HEK293 (cell line): Measurements from ENCODE around the gene NIP7.

Source experiments
- CTCF ChIA-PET: fragments of 350-600 bp; formaldehyde crosslinking; extraction: SDS; loops from one replicate; lab custom pipeline; 2021; ENCODE audit warnings: antibody characterized with exemption; lab: Yijun Ruan, JAX
- POLR2A ChIA-PET: fragments of 300-600 bp; formaldehyde crosslinking; extraction: SDS; loops from one replicate; lab custom pipeline; 2020; ENCODE audit warnings: antibody characterized with exemption, inconsistent platforms; lab: Yijun Ruan, JAX
- H3K27ac ChIP-seq: fragments of 200-500 bp; sonication (Bioruptor generic); 2 replicates; pipeline ENCODE4 v1.5.1; 2014; ENCODE audit warnings: low read depth, low read length, control low read depth, inconsistent platforms; ENCODE audit errors: extremely low read depth
- H3K36me3 ChIP-seq, 2 experiments: fragments of 200-500 bp in 1 of 2; sonication (Bioruptor generic) in 1 of 2; 1 replicate in 1 of 2; 2 replicates in 1 of 2; pipeline ENCODE4 v1.5.1; 2014 to 2017; ENCODE audit warnings: inconsistent platforms in 2 of 2, low read length in 2 of 2; ENCODE audit not compliant: control insufficient read depth in 2 of 2, insufficient read depth in 1 of 2
- H3K4me1 ChIP-seq: fragments of 200-500 bp; sonication (Bioruptor generic); 2 replicates; pipeline ENCODE4 v1.5.1; 2014; ENCODE audit warnings: mild to moderate bottlenecking, low read length, inconsistent platforms; ENCODE audit not compliant: control insufficient read depth, insufficient read depth
- H3K4me3 ChIP-seq: 2 replicates; pipeline ENCODE4 v1.5.1; 2011; ENCODE audit warnings: low read depth, mild to moderate bottlenecking, control low read depth, low read length, moderate library complexity
- H3K9me3 ChIP-seq: fragments of 200-500 bp; sonication (Bioruptor generic); 2 replicates; pipeline ENCODE4 v1.5.1; 2014; ENCODE audit warnings: low read depth, low read length, inconsistent platforms; ENCODE audit not compliant: control insufficient read depth, insufficient read depth
- SCRT2 ChIP-seq: fragments of 450-650 bp; formaldehyde crosslinking; IDR thresholded peaks from 2 replicates; pipeline ENCODE4 v1.5.1; 2016; ENCODE audit warnings: missing biosample characterization, missing genetic modification characterization
- SP2 ChIP-seq: fragments of 450-650 bp; formaldehyde crosslinking; IDR thresholded peaks from 2 replicates; pipeline ENCODE4 v1.5.1; 2016; ENCODE audit warnings: missing biosample characterization, missing genetic modification characterization
- ZFP69B ChIP-seq: fragments of 450-650 bp; formaldehyde crosslinking; IDR thresholded peaks from 2 replicates; pipeline ENCODE4 v1.5.1; 2016; ENCODE audit warnings: missing biosample characterization, missing genetic modification characterization
- ZNF114 ChIP-seq: fragments of 450-650 bp; formaldehyde crosslinking; IDR thresholded peaks from 2 replicates; pipeline ENCODE4 v1.5.0; 2017; ENCODE audit warnings: missing biosample characterization, missing genetic modification characterization
- ZNF138 ChIP-seq: fragments of 450-650 bp; formaldehyde crosslinking; IDR thresholded peaks from 2 replicates; pipeline ENCODE4 v1.5.1; 2016; ENCODE audit warnings: missing biosample characterization, missing genetic modification characterization, borderline replicate concordance
- ZNF140 ChIP-seq: fragments of 450-650 bp; formaldehyde crosslinking; IDR thresholded peaks from 2 replicates; pipeline ENCODE4 v1.5.1; 2016; ENCODE audit warnings: missing biosample characterization, missing genetic modification characterization
- ZNF146 ChIP-seq: fragments of 450-650 bp; formaldehyde crosslinking; IDR thresholded peaks from 2 replicates; pipeline ENCODE4 v1.5.1; 2016; ENCODE audit warnings: missing biosample characterization, missing genetic modification characterization
- ZNF169 ChIP-seq: fragments of 450-650 bp; formaldehyde crosslinking; IDR thresholded peaks from 2 replicates; pipeline ENCODE4 v1.5.1; 2016; ENCODE audit warnings: missing biosample characterization, missing genetic modification characterization
- ZNF211 ChIP-seq: fragments of 450-650 bp; formaldehyde crosslinking; IDR thresholded peaks from 2 replicates; pipeline ENCODE4 v1.5.1; 2016; ENCODE audit warnings: low read depth, missing biosample characterization, missing genetic modification characterization
- ZNF239 ChIP-seq: fragments of 450-650 bp; formaldehyde crosslinking; IDR thresholded peaks from 2 replicates; pipeline ENCODE4 v1.5.1; 2016; ENCODE audit warnings: missing biosample characterization, missing genetic modification characterization
- ZNF48 ChIP-seq: fragments of 450-650 bp; formaldehyde crosslinking; IDR thresholded peaks from 2 replicates; pipeline ENCODE4 v1.5.1; 2016; ENCODE audit warnings: missing biosample characterization, missing genetic modification characterization
- ZNF501 ChIP-seq: fragments of 450-650 bp; formaldehyde crosslinking; IDR thresholded peaks from 2 replicates; pipeline ENCODE4 v1.5.1; 2016; ENCODE audit warnings: missing biosample characterization, missing genetic modification characterization
- ZNF514 ChIP-seq: fragments of 450-650 bp; formaldehyde crosslinking; IDR thresholded peaks from 2 replicates; pipeline ENCODE4 v1.5.1; 2016; ENCODE audit warnings: missing biosample characterization, missing genetic modification characterization
- ZSCAN5A ChIP-seq: fragments of 450-650 bp; formaldehyde crosslinking; IDR thresholded peaks from 2 replicates; pipeline ENCODE4 v1.5.1; 2016; ENCODE audit warnings: missing biosample characterization, missing genetic modification characterization

NIP7 gene

GRCh38 chr16:69384974-69385373, 45.4 kb downstream of the NIP7 start:
- H3K4me3 ChIP-seq = peak overlapping the region; percentile 81
- no peaks in the 10 kb centered on the region for H3K4me1 ChIP-seq
- no peaks in the 10 kb centered on the region for H3K9me3 ChIP-seq
- H3K27ac ChIP-seq = peak overlapping the region; percentile 91
- CTCF ChIA-PET = interaction anchor here (0.5 to 1.1 kb wide), 2 partner anchors 8 to 11 kb away, joined by 3 to 5 read pairs; no protein-coding TSS in a partner anchor
- TF ChIP-seq SCRT2 (tag by site-specific recombination) = peak; percentile 56
- no peak for TF ChIP-seq ZNF514 (tag by site-specific recombination)
- no peak for TF ChIP-seq ZNF140 (tag by site-specific recombination)
- H3K36me3 ChIP-seq = peaks cover 23 to 41% of the 10 kb centered on the region in 2 experiments
- POLR2A ChIA-PET = interaction anchor here (0.6 kb wide), 1 partner anchor 351 kb away, joined by 3 read pairs; no protein-coding TSS in a partner anchor

- Histone ChIP-seq H3K36me3 (peaks cover 8 to 29% of the 10 kb centered on the region in 2 experiments), H3K27ac (no peak overlapping the region), H3K4me3 (no peak overlapping the region), H3K4me1 (no peaks in the 10 kb centered on the region), H3K9me3 (no peaks in the 10 kb centered on the region)
- ChIA-PET POLR2A (interaction anchor here (1.0 to 1.2 kb wide), 2 partner anchors 9 to 18 kb away, joined by 3 to 4 read pairs; no protein-coding TSS in a partner anchor), CTCF (interaction anchor here (1.9 kb wide), 1 partner anchor 9 kb away, joined by 5 read pairs; no protein-coding TSS in a partner anchor)
- TF ChIP-seq ZNF211 (tag by site-specific recombination) (no peak), SP2 (no peak), ZNF138 (tag by site-specific recombination) (no peak), ZNF114 (tag by site-specific recombination) (no peak), ZSCAN5A (tag by site-specific recombination) (no peak), ZNF146 (no peak), ZNF501 (tag by site-specific recombination) (no peak), ZNF48 (tag by site-specific recombination) (no peak), ZNF239 (tag by site-specific recombination) (no peak), ZFP69B (tag by site-specific recombination) (no peak), ZNF169 (tag by site-specific recombination) (no peak)
Measured at GRCh38 chr16:69386596-69386995, 47.0 kb downstream of the NIP7 start.
